ENCODE data around the gene SMYD3.

- no peak for TF ChIP-seq CTCF (IDR thresholded peaks at IDR 0.05; ENCODE audit: poor library complexity, severe bottlenecking)
- no peak for TF ChIP-seq RAD21 (conservative IDR thresholded peaks at IDR 0.05)
- TF ChIP-seq SMC3 (conservative IDR thresholded peaks at IDR 0.05; ENCODE audit: poor library complexity): no peak
Observed at GRCh38 chr1:245791410-245792312, 715.4 kb downstream of the SMYD3 start.

Data from neural cell (in vitro differentiated cells).